ENCODE measurements around the gene M1AP.

- no peak for TF ChIP-seq POLR2AphosphoS5 (IDR thresholded peaks at IDR 0.05; ENCODE audit: low read depth, low read length)
- TF ChIP-seq TAF1 (IDR thresholded peaks at IDR 0.05; ENCODE audit: low read depth, low read length) = no peak
- TF ChIP-seq POLR2A (IDR thresholded peaks at IDR 0.05; ENCODE audit: low read depth, low read length) = no peak
- no peak for TF ChIP-seq PAX5 (IDR thresholded peaks at IDR 0.05; ENCODE audit: insufficient read depth, low read length, severe bottlenecking)
- TF ChIP-seq SPI1 (IDR thresholded peaks at IDR 0.05; ENCODE audit: low read depth, low read length) = no peak
Observed at GRCh38 chr2:74516650-74517049, 131.5 kb downstream of the M1AP start.

Measured in GM12891 (cell line).